Measurements from ENCODE around the gene MRPL46.

Gene MRPL46

DNA sequence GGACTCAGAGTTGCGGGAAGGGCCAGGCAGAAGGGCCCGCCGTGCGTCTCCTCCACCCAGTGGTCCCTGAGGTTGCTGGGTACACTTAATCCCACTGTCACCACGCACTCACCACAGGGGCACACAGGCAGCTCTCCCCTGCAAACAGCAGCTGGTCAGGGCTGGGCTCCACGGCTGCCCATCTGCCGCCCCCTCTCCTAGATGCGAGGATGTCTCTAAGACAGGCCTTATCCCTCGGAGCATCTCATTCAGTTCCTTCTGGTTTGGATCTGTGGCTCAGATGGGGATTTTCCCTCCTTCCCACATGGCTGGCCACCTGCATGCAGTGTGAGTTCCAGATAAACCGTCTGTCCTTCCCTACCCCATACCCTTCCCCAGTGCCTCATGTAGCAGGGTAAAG is 26.7 kb upstream of the MRPL46 start:
- no peak overlapping the region for H3K4me3 ChIP-seq (ENCODE audit: control insufficient read depth, low read depth, low read length)
- DNase-seq (ENCODE audit: low read depth), result no peak
- no peak for TF ChIP-seq CTCF (IDR thresholded peaks at IDR 0.05; ENCODE audit: control insufficient read depth, insufficient read depth, low read depth, low read length, missing control alignments)

DNA sequence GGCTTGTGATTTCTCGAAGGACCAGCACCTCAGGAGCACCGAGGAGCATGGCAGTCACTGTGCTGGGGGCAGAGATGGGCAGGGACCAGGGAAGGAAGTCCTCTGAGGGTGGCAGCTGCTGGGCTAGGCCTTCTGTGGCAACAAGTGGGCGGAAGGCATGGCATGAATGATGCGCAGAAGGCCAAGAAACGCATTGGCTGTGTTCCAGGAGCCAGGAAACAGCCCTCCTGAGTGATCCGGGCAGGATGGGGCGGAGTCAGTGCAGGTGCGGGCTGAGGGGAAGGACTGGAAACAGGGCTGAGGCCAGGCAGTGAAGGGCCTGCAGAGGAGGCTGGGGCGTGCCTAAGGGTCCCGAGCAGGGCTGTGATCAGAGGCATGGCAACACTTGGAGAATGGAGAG is 24.0 kb upstream of the MRPL46 start:
- H3K4me3 ChIP-seq (ENCODE audit: control insufficient read depth, low read depth, low read length), result no peak overlapping the region
- no peak for DNase-seq (ENCODE audit: low read depth)
- no peak for TF ChIP-seq CTCF (IDR thresholded peaks at IDR 0.05; ENCODE audit: control insufficient read depth, insufficient read depth, low read depth, low read length, missing control alignments)

DNA sequence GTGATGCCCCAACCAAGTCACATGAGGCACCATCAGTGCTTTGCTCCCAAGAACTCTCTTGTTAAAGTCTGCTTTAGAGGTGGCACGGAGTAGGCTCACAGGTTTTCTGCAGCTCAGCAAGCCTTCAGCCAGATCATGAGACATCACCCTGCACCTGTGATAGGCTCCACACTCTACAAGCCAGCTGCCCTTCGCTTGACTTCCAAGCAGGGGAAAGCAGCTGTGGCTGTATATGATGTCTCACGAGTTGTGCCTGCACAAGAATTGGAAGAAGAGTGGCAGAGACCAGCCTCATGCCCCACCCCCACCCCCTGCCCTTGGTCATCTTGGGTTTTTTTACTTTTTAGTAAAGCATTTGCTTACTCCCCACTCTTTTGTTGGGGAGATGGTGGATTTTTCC is 22.8 kb upstream of the MRPL46 start:
- no peak overlapping the region for H3K4me3 ChIP-seq (ENCODE audit: control insufficient read depth, low read depth, low read length)
- DNase-seq (ENCODE audit: low read depth), result no peak
- no peak for TF ChIP-seq CTCF (IDR thresholded peaks at IDR 0.05; ENCODE audit: control insufficient read depth, insufficient read depth, low read depth, low read length, missing control alignments)

GRCh38 chr15:88489321-88489720 is 22.1 kb upstream of the MRPL46 start:
- no peak for TF ChIP-seq CTCF (IDR thresholded peaks at IDR 0.05; ENCODE audit: control insufficient read depth, insufficient read depth, low read depth, low read length, missing control alignments)
- H3K4me3 ChIP-seq (ENCODE audit: control insufficient read depth, low read depth, low read length), result no peak overlapping the region
- no peak for DNase-seq (ENCODE audit: low read depth)

- TF ChIP-seq CTCF (IDR thresholded peaks at IDR 0.05; ENCODE audit: control insufficient read depth, insufficient read depth, low read depth, low read length, missing control alignments), result no peak
- DNase-seq (ENCODE audit: low read depth), result no peak
- H3K4me3 ChIP-seq (ENCODE audit: control insufficient read depth, low read depth, low read length), result no peak overlapping the region
Measured at GRCh38 chr15:88487796-88488523, 20.8 kb upstream of the MRPL46 start.

DNA sequence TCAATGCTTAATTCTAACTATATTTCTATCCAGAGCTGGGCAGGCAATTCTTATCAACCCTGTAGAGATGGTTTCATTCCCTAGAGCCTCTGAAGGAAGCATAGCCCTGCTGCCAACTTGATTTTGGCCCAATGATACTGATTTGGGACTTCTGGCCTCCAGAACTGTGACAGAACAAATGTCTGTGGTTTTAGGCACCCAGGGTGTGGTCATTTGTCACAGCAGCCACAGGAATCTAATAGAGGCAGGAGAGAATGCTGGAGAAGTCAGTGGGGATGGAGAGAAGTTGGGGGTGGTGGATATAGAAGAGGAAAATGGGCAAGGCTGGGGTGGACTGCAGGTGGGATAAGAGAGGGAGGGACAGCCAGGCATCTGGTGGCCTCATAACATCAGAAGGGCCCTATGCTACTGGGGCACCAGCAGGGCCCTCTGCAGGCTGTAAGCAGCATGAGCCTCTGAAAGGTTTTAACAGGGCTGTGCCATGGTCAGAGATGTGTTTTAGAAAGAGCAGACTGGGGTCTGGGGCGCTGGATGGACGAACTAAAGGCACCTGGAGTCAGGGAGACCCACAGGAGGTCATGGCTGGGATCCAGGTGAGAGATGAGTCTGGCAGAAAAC is 20.1 kb upstream of the MRPL46 start:
- TF ChIP-seq CTCF (IDR thresholded peaks at IDR 0.05; ENCODE audit: control insufficient read depth, insufficient read depth, low read depth, low read length, missing control alignments), result no peak
- DNase-seq (ENCODE audit: low read depth), result no peak
- H3K4me3 ChIP-seq (ENCODE audit: control insufficient read depth, low read depth, low read length), result no peak overlapping the region
